ENCODE results near the gene SNRK. TPM values are rescaled to one million over a fixed set of nuclear protein-coding genes. Genes with fewer than 3 reads are reported as not detected.

Gene SNRK
- total RNA-seq, 1 experiment from 2014 or later: 53.3 TPM

- BruUV-seq (replicated peaks): no TSS peak
- intact Hi-C loops (cut with micrococcal nuclease): no loop called here
- Histone ChIP-seq H3K36me3 (ENCODE audit: low read depth, low read length) (no peaks in the 10 kb centered on the region), H3K9me2 (replicated peaks; ENCODE audit: low read length) (no peaks in the 10 kb centered on the region), H3F3A (ENCODE audit: low read length, unreplicated experiment) (no peaks in the 10 kb centered on the region), H3K79me2 (ENCODE audit: low read length) (no peaks in the 10 kb centered on the region), H3K4me2 (ENCODE audit: low read length) (no peak overlapping the region), H3K4me3 (ENCODE audit: low read length) (no peak overlapping the region), H3K4me1 (ENCODE audit: insufficient read depth, low read length) (no peaks in the 10 kb centered on the region), H3K27me3 (ENCODE audit: low read length) (no peaks in the 10 kb centered on the region), H3K9ac (ENCODE audit: low read length) (no peak overlapping the region), H3K27ac (ENCODE audit: low read length) (no peak overlapping the region), H4K20me1 (ENCODE audit: low read length) (no peaks in the 10 kb centered on the region), H3K9me3 (ENCODE audit: low read length) (no peaks in the 10 kb centered on the region), H2AFZ (ENCODE audit: low read length) (no peak overlapping the region)
- no peak for DNase-seq
- TF ChIP-seq CTCF (conservative IDR thresholded peaks at IDR 0.05; ENCODE audit: low read depth, low read length) (no peak), EZH2phosphoT487 (IDR thresholded peaks at IDR 0.05; ENCODE audit: borderline replicate concordance, low read length) (no peak), EZH2 (IDR thresholded peaks at IDR 0.05; ENCODE audit: low read length, unreplicated experiment) (no peak)
- no peak for ATAC-seq
- ChIA-PET CTCF (no interaction called here), POLR2A (ENCODE audit: unreplicated experiment) (no interaction called here)
Observed at GRCh38 chr3:43246976-43247375, 39.4 kb upstream of the SNRK start.

DNA sequence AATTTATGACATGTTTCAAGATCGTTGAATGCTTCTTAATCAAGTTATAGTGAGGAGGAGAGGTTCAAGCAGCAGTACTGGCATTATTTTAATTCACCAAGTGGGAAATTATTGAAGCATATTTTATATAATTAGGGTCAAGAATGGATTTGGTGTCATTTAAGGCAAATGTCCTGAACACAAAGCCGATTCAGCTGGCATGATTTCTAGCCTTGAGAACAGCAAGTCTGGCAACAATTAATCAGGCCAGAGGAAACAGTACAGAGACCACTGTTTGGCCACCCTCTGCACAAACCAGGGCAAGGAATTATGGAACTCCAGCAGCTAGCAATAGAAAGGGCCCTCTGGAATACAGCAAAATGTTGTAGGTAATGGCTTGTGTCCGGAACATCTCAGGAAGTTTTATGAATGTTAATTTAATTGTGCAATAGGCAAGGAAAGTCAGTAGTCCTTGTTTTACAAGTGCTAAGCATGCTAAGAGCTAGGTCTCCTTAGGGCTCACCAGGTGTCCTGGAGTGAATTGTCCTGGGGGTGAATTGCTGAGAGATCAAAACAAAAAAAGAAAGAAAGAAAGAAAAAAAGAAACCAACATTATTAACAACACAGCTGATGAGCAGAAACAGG lies 38.7 kb upstream of the SNRK start:
- Histone ChIP-seq H3K9me2 (replicated peaks; ENCODE audit: low read length) (no peaks in the 10 kb centered on the region), H3K9me3 (ENCODE audit: low read length) (no peaks in the 10 kb centered on the region), H3F3A (ENCODE audit: low read length, unreplicated experiment) (no peaks in the 10 kb centered on the region), H3K9ac (ENCODE audit: low read length) (no peak overlapping the region), H3K27ac (ENCODE audit: low read length) (no peak overlapping the region), H2AFZ (ENCODE audit: low read length) (no peak overlapping the region), H3K36me3 (ENCODE audit: low read depth, low read length) (no peaks in the 10 kb centered on the region), H3K4me1 (ENCODE audit: insufficient read depth, low read length) (no peaks in the 10 kb centered on the region), H3K4me2 (ENCODE audit: low read length) (no peak overlapping the region), H3K4me3 (ENCODE audit: low read length) (no peak overlapping the region), H3K27me3 (ENCODE audit: low read length) (no peaks in the 10 kb centered on the region), H4K20me1 (ENCODE audit: low read length) (no peaks in the 10 kb centered on the region), H3K79me2 (ENCODE audit: low read length) (no peaks in the 10 kb centered on the region)
- BruUV-seq (replicated peaks): no TSS peak
- ChIA-PET CTCF (no interaction called here), POLR2A (ENCODE audit: unreplicated experiment) (no interaction called here)
- DNase-seq: no peak
- intact Hi-C loops (cut with micrococcal nuclease): no loop called here
- ATAC-seq: no peak
- no peak for TF ChIP-seq EZH2 (IDR thresholded peaks at IDR 0.05; ENCODE audit: low read length, unreplicated experiment)
- TF ChIP-seq EZH2phosphoT487 (IDR thresholded peaks at IDR 0.05; ENCODE audit: borderline replicate concordance, low read length): no peak
- no peak for TF ChIP-seq CTCF (conservative IDR thresholded peaks at IDR 0.05; ENCODE audit: low read depth, low read length)

DNA sequence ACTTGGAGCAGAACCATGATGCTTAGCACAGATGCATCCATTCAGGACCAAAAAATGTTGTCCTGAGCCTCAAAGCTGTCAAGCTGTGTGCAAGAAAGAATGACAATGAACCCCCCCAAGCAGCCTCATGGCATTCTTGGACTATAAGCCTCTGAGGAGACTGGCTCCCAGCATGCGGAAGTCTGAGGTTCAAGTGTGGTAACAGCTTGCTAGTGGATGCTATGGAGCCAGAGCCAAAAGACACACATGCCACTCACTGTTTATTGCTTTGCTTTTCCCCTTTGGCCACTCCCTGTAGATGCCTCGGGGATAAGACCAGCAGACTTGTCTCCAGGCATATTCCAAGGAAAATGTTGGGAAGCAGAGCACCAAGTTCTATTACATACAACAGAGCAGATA lies 38.2 kb upstream of the SNRK start:
- Histone ChIP-seq H3K9me3 (ENCODE audit: low read length) (no peaks in the 10 kb centered on the region), H3K27me3 (ENCODE audit: low read length) (no peaks in the 10 kb centered on the region), H2AFZ (ENCODE audit: low read length) (no peak overlapping the region), H3K4me1 (ENCODE audit: insufficient read depth, low read length) (no peaks in the 10 kb centered on the region), H3K36me3 (ENCODE audit: low read depth, low read length) (no peaks in the 10 kb centered on the region), H3K4me2 (ENCODE audit: low read length) (no peak overlapping the region), H3K27ac (ENCODE audit: low read length) (no peak overlapping the region), H3K4me3 (ENCODE audit: low read length) (no peak overlapping the region), H3K9me2 (replicated peaks; ENCODE audit: low read length) (no peaks in the 10 kb centered on the region), H3K9ac (ENCODE audit: low read length) (no peak overlapping the region), H4K20me1 (ENCODE audit: low read length) (no peaks in the 10 kb centered on the region), H3K79me2 (ENCODE audit: low read length) (no peaks in the 10 kb centered on the region), H3F3A (ENCODE audit: low read length, unreplicated experiment) (no peaks in the 10 kb centered on the region)
- DNase-seq (no peak), ATAC-seq (no peak)
- intact Hi-C loops (cut with micrococcal nuclease): no loop called here
- POLR2A ChIA-PET (ENCODE audit: unreplicated experiment): no interaction called here
- CTCF ChIA-PET: no interaction called here
- TF ChIP-seq EZH2 (IDR thresholded peaks at IDR 0.05; ENCODE audit: low read length, unreplicated experiment): no peak
- TF ChIP-seq EZH2phosphoT487 (IDR thresholded peaks at IDR 0.05; ENCODE audit: borderline replicate concordance, low read length): no peak
- no peak for TF ChIP-seq CTCF (conservative IDR thresholded peaks at IDR 0.05; ENCODE audit: low read depth, low read length)
- BruUV-seq (replicated peaks): no TSS peak
